ENCODE measurements around the gene MAPRE3.
"Not testable (repeated sequence)": the region's sequence is repeated elsewhere in the genome, so short reads cannot be mapped to it uniquely, and the experiment has no call there.

The MAPRE3 gene

DNA sequence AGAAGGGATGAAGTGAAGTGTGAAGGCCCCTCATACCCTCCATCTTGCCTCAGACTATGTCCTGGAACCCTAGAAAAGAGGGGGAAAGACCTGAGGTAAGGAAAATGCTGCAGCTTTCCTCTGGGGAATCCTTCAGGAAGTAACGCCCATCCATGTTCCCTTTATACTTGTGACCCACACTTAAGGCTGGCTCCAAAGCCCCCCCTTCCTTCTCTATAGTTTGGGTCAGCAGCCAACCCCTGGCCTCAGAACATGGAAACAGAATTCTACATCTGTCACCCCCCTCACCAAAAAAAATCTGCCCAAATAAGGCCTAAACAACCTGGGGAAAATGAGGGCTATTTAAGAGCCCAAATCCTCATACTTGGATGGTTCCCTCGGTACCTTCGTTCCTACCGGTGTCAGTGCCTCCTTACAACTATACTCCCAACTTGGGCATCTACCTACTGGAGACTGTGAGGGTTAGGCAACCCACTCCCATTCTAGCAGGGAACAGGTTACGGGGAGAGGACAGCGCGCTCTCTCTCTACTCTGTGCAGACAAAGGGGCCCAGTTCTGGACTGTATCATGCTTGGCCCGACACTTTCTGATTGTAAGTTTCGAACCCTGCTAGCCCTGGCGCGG is 100.3 kb downstream of the MAPRE3 start:
- no peak for DNase-seq (ENCODE audit: low read depth in 2 of 2)

DNA sequence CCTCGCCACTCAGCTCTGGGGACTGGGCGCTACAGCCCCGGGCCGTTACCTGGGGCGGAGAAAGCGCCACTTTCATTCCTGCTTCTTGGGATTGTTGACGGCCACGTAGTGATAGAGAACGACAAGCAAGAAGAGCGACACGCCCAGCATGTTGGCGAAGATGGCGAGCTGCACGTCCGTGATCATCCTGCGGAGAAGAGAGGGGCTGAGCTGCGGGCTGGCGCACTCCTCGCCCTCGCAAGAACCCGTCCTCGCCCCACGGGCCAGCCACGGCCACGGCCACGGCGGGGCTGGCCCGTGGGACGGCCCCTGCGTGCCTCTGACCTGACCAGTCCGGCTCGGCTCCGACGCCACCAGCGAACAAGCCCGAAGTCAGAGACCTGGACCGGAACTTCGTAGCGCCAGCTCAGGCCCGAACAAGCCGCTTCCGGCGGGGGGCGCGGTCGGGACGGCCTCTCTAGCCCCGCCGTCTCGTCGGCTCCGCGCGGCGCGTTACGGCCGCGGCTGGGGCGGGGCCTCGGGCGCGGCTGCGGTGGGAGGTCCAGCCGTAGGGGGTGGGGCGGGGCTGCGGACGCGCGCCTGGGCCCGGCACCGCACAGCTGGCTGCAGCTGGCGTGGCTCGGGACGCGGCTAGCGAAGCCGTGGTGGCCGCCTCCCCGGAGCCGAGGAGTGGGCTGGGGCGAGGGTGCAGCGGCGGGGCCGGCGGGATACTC is 101.0 kb downstream of the MAPRE3 start, which contains the start of gene OST4:
OST4 (minus strand) TSS at position 378 of the 713 bp plus-strand sequence.
- peak; percentile 73 to 78 for DNase-seq (ENCODE audit: low read depth in 2 of 2)

- DNase-seq (ENCODE audit: low read depth in 2 of 2) = no peak
These were observed 101.8 kb downstream of the MAPRE3 start for GRCh38 chr2:27071990-27072830.

DNA sequence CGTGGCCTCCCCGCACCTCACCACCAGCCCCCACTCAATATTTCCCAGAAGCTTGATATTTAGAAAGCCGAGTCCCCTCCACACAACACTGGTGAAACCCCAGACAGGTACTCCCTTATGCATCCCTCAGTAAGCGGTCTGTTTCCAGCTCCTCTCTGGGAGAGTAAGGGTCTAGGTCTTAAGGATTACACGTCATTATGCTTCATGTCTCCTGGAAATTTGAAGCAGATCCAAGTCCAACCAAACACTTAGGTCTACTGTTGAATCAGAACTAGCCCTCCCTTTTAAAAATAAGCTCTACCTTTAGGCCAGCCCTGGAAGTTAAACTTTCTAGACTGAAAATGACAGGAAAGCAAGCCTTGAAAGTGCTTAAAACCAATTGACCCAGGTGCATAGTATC is 102.5 kb downstream of the MAPRE3 start:
- no peak for DNase-seq (ENCODE audit: low read depth in 2 of 2)

DNA sequence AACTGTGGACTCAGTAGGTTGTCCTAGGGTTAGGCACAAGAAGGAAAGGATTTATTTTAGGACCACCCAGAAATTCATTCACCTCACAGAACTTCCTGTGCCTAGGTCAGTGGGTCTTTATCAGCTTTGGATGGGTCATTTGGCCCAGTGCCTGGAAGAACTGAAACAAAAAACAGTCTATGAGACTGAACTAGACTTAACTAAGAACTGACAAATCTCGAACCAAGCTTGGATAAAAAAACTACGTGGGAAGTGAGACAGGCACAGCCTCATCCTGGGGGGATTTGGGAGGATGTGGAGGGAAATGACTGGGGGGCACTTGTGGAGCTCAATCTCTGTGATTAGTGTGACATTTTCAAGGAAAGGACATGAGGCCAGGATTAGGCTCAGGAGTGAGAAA is 103.3 kb downstream of the MAPRE3 start:
- DNase-seq (ENCODE audit: low read depth in 2 of 2) = no peak

DNA sequence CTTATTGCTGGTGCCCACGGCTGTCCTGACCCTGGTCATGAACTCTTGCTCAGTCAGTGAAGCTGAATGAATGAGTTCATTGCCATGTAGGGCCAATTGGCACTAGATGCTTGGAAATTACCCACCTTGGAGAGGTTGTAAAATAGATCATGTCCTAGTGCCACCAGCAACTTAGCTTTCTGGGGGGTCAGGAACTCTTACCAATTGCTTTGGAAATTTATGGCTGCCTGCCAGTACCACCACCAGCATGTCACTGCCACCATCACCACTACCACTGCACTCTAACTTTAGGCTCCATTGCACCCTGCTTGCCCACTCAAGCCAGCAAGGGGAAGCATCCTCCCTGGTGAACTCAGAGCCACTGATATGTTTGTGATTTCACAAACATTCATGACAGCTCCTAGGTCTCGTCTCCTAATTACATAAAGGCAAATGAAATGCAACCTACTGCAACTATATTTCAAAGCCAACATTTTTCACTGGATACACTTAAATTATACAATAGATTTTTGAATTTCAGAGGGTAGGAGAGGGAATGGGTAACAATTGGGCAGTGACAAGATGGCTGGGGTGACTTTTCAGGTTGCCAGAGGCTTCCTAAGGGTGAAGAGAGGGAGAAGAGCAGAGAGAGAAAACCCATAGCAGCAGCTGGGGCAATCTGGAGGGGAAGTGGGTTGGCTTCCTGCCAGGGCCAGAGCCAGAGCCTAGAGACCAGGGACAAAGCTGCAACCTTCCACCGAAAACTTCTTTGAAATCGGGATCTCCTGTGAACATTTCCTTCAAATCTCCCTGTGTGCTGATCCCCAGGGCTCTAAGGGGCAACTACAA is 104.5 kb downstream of the MAPRE3 start:
- no peak for DNase-seq (ENCODE audit: low read depth in 2 of 2)

GRCh38 chr2:27075566-27075871 is 105.1 kb downstream of the MAPRE3 start:
- DNase-seq (ENCODE audit: low read depth in 2 of 2) = not testable (repeated sequence)

DNA sequence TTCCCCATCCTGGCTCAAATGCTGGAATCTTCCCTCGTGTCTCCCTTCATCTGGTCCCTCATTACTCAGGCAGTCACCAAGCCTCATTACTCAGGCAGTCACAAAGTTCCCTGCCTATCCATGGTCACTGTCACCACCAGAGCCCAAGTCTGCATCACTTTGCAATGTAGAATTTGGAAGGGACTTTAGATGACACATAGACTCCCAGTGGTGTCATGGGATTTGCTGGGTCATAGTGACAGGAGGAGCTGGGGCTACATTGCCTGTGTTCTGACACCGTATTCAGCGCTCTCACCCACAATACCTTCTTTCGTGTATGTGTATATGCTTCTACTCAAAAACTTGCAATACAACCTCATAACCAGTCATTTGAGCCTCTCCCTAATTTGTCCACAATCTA is 105.9 kb downstream of the MAPRE3 start:
- DNase-seq (ENCODE audit: low read depth in 2 of 2) = no peak
